Gastrocnemius medialis (tissue), 4 donors: Measurements from ENCODE around the gene EIF3L.

ENCODE experiments used
- POLR2A ChIP-seq, 2 donors: fragments of 450-650 bp; IDR thresholded peaks; one replicate each; pipeline ENCODE4 v1.6.1; 2017; ENCODE audit warnings: antibody characterized with exemption in 2 of 2, mild to moderate bottlenecking in 2 of 2, moderate library complexity in 2 of 2
- TF ChIP-seq, protein P1 (sequence below), 5 experiments: fragments of 450-650 bp in 3 of 5; fragments of 200-600 bp in 2 of 5; sonication (generic) in 2 of 5; IDR thresholded peaks in 4 of 5; conservative IDR thresholded peaks in 1 of 5; 1 replicate in 4 of 5; 2 replicates in 1 of 5; pipeline ENCODE4 v1.5.1; 2016 to 2019; ENCODE audit warnings: antibody characterized with exemption in 5 of 5, mild to moderate bottlenecking in 3 of 5, moderate library complexity in 3 of 5

DNA sequence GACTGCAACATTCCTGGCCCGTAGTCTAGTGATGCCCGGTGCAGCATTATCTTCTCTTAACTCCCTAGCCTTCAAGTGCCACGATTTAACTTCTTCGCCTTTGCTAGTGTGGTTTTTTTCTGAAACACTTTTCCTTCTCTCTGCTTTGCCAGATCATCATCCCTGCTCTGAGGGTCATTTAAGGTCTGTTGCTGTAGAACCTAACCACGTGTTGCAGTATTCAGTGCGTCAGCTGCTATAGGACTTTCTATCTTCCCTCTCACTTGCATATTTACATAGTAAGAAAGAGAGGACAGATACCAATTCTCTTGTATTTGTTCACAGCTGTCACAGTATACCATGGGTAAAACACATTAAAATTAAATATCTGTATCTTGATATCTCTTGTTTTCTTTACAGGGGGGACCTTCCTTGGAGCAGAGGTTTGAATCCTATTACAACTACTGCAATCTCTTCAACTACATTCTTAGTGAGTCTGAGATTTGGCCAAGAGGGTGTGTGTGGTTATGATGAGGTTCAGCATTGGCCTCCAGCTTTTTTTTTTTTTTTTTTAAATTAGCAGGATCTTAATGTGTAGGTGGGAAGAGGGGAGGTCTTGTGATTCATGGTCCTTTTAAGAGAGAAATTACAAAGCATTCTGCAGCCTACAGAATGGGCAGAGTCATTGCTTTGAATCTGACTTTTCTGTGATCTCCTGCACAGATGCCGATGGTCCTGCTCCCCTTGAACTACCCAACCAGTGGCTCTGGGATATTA lies 13.5 kb downstream of the EIF3L start:
- TF ChIP-seq, protein P1, sequence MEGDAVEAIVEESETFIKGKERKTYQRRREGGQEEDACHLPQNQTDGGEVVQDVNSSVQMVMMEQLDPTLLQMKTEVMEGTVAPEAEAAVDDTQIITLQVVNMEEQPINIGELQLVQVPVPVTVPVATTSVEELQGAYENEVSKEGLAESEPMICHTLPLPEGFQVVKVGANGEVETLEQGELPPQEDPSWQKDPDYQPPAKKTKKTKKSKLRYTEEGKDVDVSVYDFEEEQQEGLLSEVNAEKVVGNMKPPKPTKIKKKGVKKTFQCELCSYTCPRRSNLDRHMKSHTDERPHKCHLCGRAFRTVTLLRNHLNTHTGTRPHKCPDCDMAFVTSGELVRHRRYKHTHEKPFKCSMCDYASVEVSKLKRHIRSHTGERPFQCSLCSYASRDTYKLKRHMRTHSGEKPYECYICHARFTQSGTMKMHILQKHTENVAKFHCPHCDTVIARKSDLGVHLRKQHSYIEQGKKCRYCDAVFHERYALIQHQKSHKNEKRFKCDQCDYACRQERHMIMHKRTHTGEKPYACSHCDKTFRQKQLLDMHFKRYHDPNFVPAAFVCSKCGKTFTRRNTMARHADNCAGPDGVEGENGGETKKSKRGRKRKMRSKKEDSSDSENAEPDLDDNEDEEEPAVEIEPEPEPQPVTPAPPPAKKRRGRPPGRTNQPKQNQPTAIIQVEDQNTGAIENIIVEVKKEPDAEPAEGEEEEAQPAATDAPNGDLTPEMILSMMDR (IDR thresholded peaks at IDR 0.05 in 4 of 5, conservative IDR thresholded peaks at IDR 0.05 in 1 of 5): no peak
- TF ChIP-seq POLR2A (IDR thresholded peaks at IDR 0.05): no peak
